HG03457 (cell line): ENCODE data around the gene RNLS.

ENCODE experiments used
- ATAC-seq: cut with Tn5 transposase; IDR thresholded peaks from one replicate; pipeline ENCODE4 v1.9.1; 2021; ENCODE audit warnings: moderate number of reproducible peaks; ENCODE audit not compliant: unreplicated experiment

RNLS gene

DNA sequence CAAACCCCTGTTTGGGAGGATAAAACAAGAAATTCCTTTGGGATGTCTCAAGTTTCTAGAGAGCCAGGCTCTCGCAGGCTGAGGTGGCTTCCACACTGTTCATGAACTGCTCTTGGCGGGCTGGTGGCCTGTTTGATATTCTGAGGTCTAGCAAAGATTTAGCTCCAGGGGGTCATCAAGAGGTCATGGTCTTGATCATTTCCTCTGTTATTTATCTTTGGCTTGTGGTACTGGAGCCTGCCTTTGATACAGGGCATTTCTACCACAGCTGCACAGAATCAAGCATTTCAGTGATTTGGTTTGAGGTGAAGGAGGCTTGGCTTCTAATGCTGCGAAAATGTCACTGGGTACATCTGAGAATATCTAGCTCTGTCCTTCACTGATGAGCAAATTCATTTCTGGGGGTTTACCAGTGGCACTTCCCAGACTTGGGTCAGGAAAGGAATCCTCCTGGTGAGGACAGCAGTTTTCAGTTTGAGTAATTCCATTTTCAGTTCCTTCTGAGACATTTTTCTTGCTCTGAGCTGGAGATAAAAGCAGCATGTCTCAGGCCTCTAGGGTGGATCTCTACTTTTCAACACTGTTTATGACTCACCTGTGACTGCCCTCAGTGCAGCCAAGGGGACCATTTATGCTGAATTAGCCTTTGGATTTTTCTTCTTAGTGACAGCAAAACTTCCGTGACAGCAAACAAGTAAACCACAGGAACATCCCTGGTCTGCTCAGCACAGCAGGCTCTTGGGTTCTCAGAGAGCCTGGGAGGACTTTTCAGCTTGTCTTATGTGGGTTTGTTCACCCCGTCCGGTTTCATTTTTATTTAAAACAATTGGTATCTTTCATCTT is 312.0 kb downstream of the RNLS start:
- peak; percentile 78 for ATAC-seq

DNA sequence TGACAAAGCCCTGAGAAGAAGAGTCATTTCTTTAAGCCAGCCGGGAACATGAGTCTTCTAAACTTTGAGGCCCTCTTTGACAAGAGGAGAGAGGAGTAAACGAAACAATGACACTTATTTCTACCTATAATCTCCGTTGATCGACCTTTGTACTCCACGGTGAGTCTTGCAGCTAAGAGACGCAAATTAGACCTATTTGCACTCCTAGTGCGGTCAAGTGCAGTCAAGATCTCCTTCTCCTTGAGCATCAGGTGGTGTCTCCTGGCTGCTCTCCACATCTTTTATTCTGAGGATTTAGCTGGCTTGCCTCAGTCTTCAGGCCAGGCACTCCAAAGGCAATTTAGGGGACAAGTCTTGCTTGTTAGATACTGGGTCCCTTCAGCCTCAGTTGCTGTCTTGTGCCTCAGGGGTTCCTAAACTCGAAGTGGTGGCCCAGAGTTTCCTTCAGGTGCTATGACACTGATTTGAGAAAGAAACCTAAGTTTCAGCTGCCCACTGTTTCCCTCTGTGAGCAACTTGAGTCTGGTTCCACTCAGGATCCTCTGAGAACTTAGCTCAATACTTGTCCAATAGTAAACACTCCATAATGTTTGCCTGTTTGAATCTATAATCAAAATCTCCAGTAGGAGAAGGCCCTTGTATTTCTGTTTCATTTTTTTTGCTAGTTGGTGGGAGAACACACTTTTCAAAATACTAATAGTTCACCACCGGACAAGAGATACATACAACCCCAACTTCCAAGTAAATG is 312.9 kb downstream of the RNLS start:
- no peak for ATAC-seq

GRCh38 chr10:88262591-88263234 is 320.4 kb downstream of the RNLS start:
- no peak for ATAC-seq

DNA sequence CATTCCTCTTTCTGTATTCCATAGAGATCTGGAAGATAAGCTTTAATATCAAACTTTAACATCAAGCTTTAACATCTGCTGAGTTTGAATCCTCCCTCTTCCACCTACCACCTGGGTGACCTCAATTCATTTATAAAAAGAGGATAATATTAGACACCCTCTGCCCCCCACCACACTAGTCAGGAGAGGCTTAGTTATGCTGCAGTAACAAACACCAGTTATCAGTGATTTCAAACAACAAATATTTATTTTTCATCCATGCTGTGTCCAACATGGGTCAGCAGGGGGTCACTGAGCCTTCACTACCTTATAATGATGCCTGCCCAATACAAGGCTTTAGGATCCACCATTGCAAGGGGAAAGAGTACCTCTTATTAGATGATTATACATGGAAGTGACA is 322.0 kb downstream of the RNLS start:
- ATAC-seq: no peak

DNA sequence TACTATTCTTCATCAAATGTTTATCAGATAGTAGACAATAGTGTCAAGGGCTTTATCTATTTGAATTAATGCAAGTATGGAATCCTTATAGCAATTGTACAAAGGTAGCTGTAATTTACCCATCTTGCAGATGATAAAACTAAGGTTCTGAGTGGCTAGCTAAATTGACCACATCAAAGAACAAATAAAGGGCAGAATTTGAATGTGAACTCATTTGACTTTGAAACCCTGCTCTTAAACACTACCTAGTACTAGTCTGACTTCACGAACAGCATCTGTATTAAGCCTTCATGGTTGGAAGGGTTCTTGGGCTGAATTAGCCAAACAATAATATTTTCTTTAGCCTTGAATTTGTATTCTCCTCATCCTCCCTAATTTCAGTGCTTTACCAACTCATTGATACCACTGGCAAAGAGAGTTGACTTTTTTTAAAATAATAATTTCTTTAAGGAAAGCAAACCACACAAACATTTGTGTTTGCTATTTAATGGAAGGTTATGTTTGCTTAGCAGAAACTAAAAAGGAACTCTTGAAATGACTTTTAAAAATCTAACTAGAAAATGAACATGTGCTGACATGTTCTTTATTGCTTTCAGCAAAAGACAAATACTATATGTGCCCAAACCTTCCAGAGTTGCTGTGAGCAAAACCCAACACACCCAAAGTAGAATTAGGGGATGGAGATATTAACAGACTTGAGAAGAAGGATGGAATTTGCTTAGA is 322.6 kb downstream of the RNLS start:
- no peak for ATAC-seq

GRCh38 chr10:88259381-88259780 is 323.7 kb downstream of the RNLS start:
- no peak for ATAC-seq

DNA sequence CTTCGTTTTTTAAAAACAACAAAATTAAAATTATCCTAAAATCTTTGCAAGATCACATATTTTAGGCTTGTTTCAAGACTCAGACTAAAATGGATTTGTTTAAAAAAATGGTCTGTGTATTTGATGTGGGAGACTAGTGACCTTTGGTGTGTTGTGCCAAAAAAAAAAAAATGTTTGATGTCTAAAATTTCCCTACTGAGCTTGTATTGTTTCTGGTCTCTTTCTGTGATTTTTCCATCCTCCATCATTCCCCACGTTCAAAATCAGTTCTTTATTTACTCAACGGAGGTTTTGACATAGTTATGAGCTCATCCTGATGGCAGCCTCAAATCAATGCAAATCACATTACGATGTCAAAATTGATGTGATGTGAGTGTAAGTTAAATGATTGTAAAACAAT is 326.2 kb downstream of the RNLS start:
- no peak for ATAC-seq

DNA sequence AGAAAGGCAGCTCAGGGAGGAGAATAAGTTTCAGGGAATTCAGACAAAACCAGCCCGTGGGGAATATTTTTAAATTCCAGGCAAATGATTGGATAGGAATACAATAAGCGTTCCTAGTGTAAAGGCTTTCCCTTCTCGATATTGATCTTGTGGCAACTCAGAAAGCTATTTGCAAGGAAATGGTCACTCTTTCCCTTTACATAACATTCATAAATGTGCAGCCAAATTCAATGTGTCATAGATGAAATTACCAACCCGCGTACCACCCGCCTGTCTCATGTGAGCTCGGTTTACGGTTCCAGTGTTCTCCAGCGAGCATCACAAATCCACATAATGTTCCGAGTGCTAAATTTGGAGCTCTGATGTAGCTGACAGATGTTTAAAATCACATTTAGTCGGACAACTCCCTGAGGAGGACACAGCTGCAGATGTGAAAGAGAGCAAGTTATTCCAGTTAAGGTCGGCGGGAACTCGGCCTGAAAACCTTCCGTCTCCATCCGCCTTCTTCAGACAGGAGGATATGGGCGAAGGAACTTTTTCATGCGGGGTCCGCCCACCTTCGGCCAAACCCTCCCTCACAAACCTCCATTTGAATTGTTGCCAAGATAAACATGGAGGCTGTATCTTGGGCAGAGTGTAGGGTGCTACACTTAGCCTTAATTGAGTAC is 327.0 kb downstream of the RNLS start:
- no peak for ATAC-seq

- ATAC-seq: no peak
Measured at GRCh38 chr10:88254091-88254490, 329.0 kb downstream of the RNLS start.

GRCh38 chr10:88253622-88254021 is 329.5 kb downstream of the RNLS start:
- ATAC-seq: no peak

DNA sequence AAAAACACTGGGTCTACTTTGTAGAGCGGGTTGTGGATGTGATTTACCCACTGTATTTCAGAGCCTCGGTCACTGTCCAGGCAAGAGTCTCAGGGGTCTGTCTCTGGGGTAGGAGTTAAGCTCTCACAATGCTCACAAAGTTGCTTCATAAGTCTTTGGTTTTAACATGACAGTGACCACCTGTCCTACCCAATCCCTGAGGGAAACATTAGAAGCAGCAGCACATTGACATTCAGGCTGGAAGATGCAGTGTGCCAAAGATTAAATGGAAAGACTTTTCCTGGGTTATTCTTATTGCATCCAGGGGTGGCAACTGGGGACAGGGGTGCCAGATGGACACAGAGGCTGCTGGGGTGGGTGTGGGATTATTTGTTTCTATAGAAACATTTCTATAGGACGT is 330.0 kb downstream of the RNLS start:
- ATAC-seq: no peak

DNA sequence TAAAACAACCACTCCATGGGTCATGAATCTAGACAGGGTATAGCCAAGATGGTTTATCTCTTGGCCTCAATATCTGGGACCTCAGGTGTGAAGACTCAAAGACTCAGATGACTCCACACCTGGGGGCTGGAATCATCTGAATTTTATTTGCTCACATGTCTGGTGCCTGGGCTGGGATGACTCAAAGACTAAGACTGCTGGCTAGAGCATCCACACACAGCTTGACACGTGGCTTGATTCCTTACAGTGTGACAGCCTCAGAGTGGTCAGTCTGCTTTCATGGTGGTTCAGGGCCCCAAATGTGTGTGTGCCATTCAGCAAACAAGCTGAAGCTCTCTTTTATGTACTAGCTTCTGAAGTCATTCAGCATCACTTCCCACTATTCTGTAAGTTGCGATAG is 333.7 kb downstream of the RNLS start:
- ATAC-seq: no peak

- no peak for ATAC-seq
Measured at GRCh38 chr10:88246675-88247074, 336.4 kb downstream of the RNLS start.

GRCh38 chr10:88245974-88246511 is 337.1 kb downstream of the RNLS start:
- ATAC-seq: no peak

GRCh38 chr10:88244781-88245625 is 338.1 kb downstream of the RNLS start:
- no peak for ATAC-seq

DNA sequence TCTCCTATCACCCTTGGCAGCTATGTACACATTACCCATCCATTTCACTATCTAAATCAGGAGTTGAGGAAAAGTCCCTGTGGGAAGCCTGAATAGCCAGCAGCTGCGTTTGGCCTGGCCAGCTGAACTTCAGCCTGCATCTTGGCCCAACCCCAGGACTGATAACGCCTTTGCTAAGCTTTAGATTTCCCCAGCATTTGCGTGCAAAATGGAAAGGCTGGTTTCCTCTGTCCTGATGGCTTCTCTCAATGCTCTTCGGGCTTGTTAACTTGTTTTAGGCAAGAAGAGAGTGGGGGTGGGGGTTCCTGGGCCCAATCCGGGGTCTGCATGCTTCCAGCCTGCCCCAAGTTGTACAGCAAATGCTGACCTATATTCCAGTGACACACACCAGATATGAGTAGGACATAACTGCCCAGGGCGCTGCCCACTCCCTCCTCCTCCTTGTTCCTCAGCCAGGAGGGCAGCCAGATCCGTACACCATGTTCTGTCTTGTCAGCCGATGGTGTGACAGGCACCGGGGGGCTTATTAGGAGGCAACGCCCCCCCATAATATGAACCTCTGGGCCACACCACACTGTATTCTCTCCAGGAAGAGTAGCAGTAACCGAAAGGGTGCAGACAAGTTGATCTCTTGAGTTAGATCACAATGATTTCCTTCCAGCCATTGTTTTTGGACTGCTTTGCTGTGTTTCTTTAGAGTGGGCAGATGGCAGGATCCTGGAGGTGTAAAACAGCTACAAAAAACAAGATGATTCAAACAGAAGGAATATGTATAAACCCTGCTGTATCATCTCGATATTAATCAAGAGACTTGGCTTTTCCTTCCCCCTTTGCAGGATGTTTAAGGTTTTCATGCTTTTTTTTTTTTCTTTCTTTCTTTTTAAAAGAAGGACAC is 339.0 kb downstream of the RNLS start:
- ATAC-seq: no peak

GRCh38 chr10:88243202-88243744 is 339.8 kb downstream of the RNLS start:
- ATAC-seq: no peak

GRCh38 chr10:88241501-88241900 is 341.6 kb downstream of the RNLS start:
- ATAC-seq: no peak
